Left ventricle myocardium inferior (tissue), 1 donor: ENCODE measurements around the gene MAP2K3. TPM values are rescaled to one million over a fixed set of nuclear protein-coding genes. Genes with fewer than 3 reads are reported as not detected.

ENCODE experiments used
- DNase-seq: peaks from one replicate; pipeline ENCODE4 v3.0.0-alpha.2; 2020
- H3K27ac ChIP-seq: fragments of 200-600 bp; replicated peaks from 2 replicates; pipeline ENCODE4 v1.8.0; 2021
- H3K27me3 ChIP-seq: fragments of 200-600 bp; 2 replicates; pipeline ENCODE4 v1.8.0; 2021; ENCODE audit warnings: low read depth
- H3K36me3 ChIP-seq: fragments of 200-600 bp; 2 replicates; pipeline ENCODE4 v1.8.0; 2021
- H3K4me1 ChIP-seq: fragments of 200-600 bp; 2 replicates; pipeline ENCODE4 v1.8.0; 2021
- H3K4me3 ChIP-seq: fragments of 200-600 bp; 2 replicates; pipeline ENCODE4 v1.8.0; 2021; ENCODE audit warnings: mild to moderate bottlenecking, moderate library complexity
- H3K9me3 ChIP-seq: fragments of 200-600 bp; replicated peaks from 2 replicates; pipeline ENCODE4 v1.8.0; 2021
- CTCF ChIP-seq: fragments of 200-600 bp; IDR thresholded peaks from 2 replicates; pipeline ENCODE4 v1.8.0; 2021; ENCODE audit warnings: antibody characterized with exemption, mild to moderate bottlenecking, borderline replicate concordance
- intact Hi-C: fragments of 100-400 bp; cut with micrococcal nuclease; formaldehyde crosslinking; loops from one replicate; pipeline ENCODE4 v1.11.0; 2022
- total RNA-seq: library from RNA; stranded (reverse); fragmentation: NEBNext Ultra II Directional; extraction: Animal tissue kit (Norgen Biotek cat#: 25700); gene quantifications from one replicate; pipeline ENCODE4 v1.2.1, GENCODE V29; 2021
- donor health status: DM: no; HTN: yes; CAD: no; lungs with severe emphysema.

The MAP2K3 gene
- total RNA-seq, 1 donor from 2014 or later, result 41.7 TPM

GRCh38 chr17:21289902-21290571, 5.5 kb downstream of the MAP2K3 start:
- Histone ChIP-seq H3K27ac (peak overlapping the region; percentile 97), H3K4me1 (peaks cover 81% of the 10 kb centered on the region), H3K9me3 (no peaks in the 10 kb centered on the region), H3K27me3 (no peaks in the 10 kb centered on the region), H3K36me3 (peaks cover 3% of the 10 kb centered on the region), H3K4me3 (no peak overlapping the region)
- intact Hi-C loops, result loop anchor here (10.0 kb wide), 1 partner anchor 165 kb away; no protein-coding TSS in a partner anchor
- TF ChIP-seq CTCF, result no peak
- DNase-seq, result peak; percentile 86

GRCh38 chr17:21291357-21291756, 6.8 kb downstream of the MAP2K3 start:
- TF ChIP-seq CTCF, result no peak
- H3K4me1 ChIP-seq, result peaks cover 81% of the 10 kb centered on the region
- H3K9me3 ChIP-seq, result no peaks in the 10 kb centered on the region
- peak overlapping the region; percentile 97 for H3K27ac ChIP-seq
- peaks cover 3% of the 10 kb centered on the region for H3K36me3 ChIP-seq
- H3K27me3 ChIP-seq, result no peaks in the 10 kb centered on the region
- DNase-seq, result no peak
- intact Hi-C loops, result no loop called here
- H3K4me3 ChIP-seq, result no peak overlapping the region

GRCh38 chr17:21291862-21292261, 7.4 kb downstream of the MAP2K3 start:
- Histone ChIP-seq H3K36me3 (peaks cover 3% of the 10 kb centered on the region), H3K27me3 (no peaks in the 10 kb centered on the region), H3K9me3 (no peaks in the 10 kb centered on the region), H3K4me1 (peaks cover 81% of the 10 kb centered on the region), H3K4me3 (no peak overlapping the region), H3K27ac (peak overlapping the region; percentile 97)
- no peak for DNase-seq
- intact Hi-C loops, result no loop called here
- TF ChIP-seq CTCF, result no peak

- no peaks in the 10 kb centered on the region for H3K9me3 ChIP-seq
- DNase-seq, result no peak
- peaks cover 2% of the 10 kb centered on the region for H3K27me3 ChIP-seq
- H3K4me3 ChIP-seq, result no peak overlapping the region
- H3K27ac ChIP-seq, result no peak overlapping the region
- peaks cover 81% of the 10 kb centered on the region for H3K4me1 ChIP-seq
- H3K36me3 ChIP-seq, result peaks cover 3% of the 10 kb centered on the region
- no peak for TF ChIP-seq CTCF
- intact Hi-C loops, result no loop called here
Observed at GRCh38 chr17:21292867-21293830, 8.6 kb downstream of the MAP2K3 start.

GRCh38 chr17:21293831-21294210, 9.3 kb downstream of the MAP2K3 start:
- intact Hi-C loops, result no loop called here
- Histone ChIP-seq H3K9me3 (no peaks in the 10 kb centered on the region), H3K4me1 (peaks cover 77% of the 10 kb centered on the region), H3K27me3 (peaks cover 4% of the 10 kb centered on the region), H3K36me3 (peaks cover 8% of the 10 kb centered on the region), H3K27ac (peak overlapping the region; percentile 63), H3K4me3 (no peak overlapping the region)
- no peak for DNase-seq
- no peak for TF ChIP-seq CTCF
